Measurements from ENCODE around the gene HIF3A.
"Not testable (repeated sequence)": the region's sequence is repeated elsewhere in the genome, so short reads cannot be mapped to it uniquely, and the experiment has no call there.

The HIF3A gene

DNA sequence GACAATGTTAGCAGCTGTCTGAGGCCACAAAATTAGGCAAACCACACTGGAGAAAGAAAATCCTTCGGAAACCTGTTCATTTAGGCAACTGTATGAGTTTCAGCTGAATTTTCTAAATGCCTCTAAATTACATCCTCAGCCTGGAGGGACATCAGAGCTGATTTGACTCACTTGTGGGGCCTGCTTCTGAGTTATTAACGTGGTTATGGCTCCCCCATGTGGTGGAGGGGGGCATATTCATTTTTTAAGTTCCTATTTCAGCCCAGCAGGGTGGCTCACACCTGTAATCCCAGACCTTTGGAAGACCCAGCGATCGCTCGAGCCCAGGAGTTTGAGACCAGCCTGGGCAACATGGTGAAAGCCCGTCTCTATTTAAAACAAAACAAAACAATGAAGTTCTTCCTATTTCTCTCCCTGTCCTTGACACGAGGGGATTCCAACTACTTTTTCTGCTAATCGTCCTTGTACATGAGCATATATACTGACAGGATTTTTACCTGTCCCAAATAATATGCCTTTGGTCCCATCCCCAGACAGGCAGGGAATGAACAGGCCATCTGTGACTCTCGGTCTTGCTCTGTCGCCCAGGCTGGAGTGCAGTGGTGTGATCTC, 31.5 kb upstream of the HIF3A start:
- H3K4me3 ChIP-seq (ENCODE audit: low read length): no peak overlapping the region
- DNase-seq (ENCODE audit: low read depth): peak; percentile 80
- TF ChIP-seq, protein P1, sequence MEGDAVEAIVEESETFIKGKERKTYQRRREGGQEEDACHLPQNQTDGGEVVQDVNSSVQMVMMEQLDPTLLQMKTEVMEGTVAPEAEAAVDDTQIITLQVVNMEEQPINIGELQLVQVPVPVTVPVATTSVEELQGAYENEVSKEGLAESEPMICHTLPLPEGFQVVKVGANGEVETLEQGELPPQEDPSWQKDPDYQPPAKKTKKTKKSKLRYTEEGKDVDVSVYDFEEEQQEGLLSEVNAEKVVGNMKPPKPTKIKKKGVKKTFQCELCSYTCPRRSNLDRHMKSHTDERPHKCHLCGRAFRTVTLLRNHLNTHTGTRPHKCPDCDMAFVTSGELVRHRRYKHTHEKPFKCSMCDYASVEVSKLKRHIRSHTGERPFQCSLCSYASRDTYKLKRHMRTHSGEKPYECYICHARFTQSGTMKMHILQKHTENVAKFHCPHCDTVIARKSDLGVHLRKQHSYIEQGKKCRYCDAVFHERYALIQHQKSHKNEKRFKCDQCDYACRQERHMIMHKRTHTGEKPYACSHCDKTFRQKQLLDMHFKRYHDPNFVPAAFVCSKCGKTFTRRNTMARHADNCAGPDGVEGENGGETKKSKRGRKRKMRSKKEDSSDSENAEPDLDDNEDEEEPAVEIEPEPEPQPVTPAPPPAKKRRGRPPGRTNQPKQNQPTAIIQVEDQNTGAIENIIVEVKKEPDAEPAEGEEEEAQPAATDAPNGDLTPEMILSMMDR (conservative IDR thresholded peaks at IDR 0.05; ENCODE audit: low read length): peak; percentile 90

GRCh38 chr19:46269101-46269500, 27.7 kb upstream of the HIF3A start:
- no peak for DNase-seq (ENCODE audit: low read depth)
- H3K4me3 ChIP-seq (ENCODE audit: low read length): no peak overlapping the region
- TF ChIP-seq, protein P1 (conservative IDR thresholded peaks at IDR 0.05; ENCODE audit: low read length): no peak

DNA sequence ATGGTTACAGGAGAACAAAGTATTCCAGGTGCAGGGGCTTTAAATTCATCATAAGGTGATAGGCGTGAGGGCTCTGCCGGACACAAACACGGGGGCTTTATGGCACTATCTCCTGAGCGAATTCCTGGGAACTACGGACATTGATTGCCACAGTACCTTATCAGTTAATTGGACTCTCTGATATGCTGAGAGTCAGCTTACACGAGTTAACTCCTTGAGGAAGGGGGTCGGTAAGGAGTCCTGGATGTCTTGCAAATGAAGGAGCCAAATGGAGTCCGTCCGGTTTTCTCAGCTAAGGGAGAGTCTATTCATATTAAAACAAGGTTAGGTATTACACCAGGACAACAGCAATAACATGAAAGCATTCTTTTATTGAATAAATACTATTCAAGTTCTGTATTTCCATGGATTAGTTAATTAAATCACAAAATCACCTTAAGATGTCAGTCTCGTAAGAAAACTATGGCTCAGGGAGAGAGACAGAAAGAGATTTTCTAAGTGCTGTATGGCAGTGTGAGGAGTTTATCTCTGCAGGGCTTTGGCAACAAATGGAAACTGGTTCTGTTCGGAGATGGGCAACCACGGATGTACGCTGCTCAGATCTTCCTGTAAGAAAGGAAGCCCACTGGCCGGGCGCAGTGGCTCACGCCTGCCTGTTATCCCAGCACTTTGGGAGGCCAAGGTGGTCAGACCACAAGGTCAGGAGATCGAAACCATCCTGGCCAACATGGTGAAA, 26.2 kb upstream of the HIF3A start:
- no peak overlapping the region for H3K4me3 ChIP-seq (ENCODE audit: low read length)
- TF ChIP-seq, protein P1 (conservative IDR thresholded peaks at IDR 0.05; ENCODE audit: low read length): no peak
- DNase-seq (ENCODE audit: low read depth): no peak

- no peak overlapping the region for H3K4me3 ChIP-seq (ENCODE audit: low read length)
- TF ChIP-seq, protein P1 (conservative IDR thresholded peaks at IDR 0.05; ENCODE audit: low read length): no peak
- peak; percentile 85 for DNase-seq (ENCODE audit: low read depth)
These were observed 25.2 kb upstream of the HIF3A start for GRCh38 chr19:46271481-46272197.

- not testable (repeated sequence) for DNase-seq (ENCODE audit: low read depth); H3K4me3 ChIP-seq (ENCODE audit: low read length)
These were observed 22.9 kb upstream of the HIF3A start for GRCh38 chr19:46273931-46274330.

- TF ChIP-seq, protein P1 (conservative IDR thresholded peaks at IDR 0.05; ENCODE audit: low read length): no peak
- no peak for DNase-seq (ENCODE audit: low read depth)
- H3K4me3 ChIP-seq (ENCODE audit: low read length): no peak overlapping the region
These were observed 17.7 kb upstream of the HIF3A start for GRCh38 chr19:46279177-46279576.

- DNase-seq (ENCODE audit: low read depth): no peak
- TF ChIP-seq, protein P1 (conservative IDR thresholded peaks at IDR 0.05; ENCODE audit: low read length): no peak
- H3K4me3 ChIP-seq (ENCODE audit: low read length): no peak overlapping the region
These were observed 13.1 kb upstream of the HIF3A start for GRCh38 chr19:46283771-46284170.
